Prostate gland (tissue), 2 donors: ENCODE results near the gene FAM170B.

ENCODE experiments used
- CTCF ChIP-seq, 4 experiments: fragments of 200-600 bp in 2 of 4; fragments of 450-650 bp in 2 of 4; sonication (generic) in 2 of 4; IDR thresholded peaks; 1 replicate in 3 of 4; 2 replicates in 1 of 4; pipeline ENCODE4 v1.5.1; 2016 to 2019; ENCODE audit warnings: antibody characterized with exemption in 4 of 4, mild to moderate bottlenecking in 2 of 4, moderate library complexity in 2 of 4
- POLR2A ChIP-seq: fragments of 450-650 bp; IDR thresholded peaks from one replicate; pipeline ENCODE4 v1.6.1; 2016; ENCODE audit warnings: antibody characterized with exemption, mild to moderate bottlenecking
- POLR2AphosphoS5 ChIP-seq: sonication (generic); formaldehyde crosslinking; IDR thresholded peaks from one replicate; pipeline ENCODE4 v1.6.1; 2017; ENCODE audit warnings: antibody characterized with exemption

GRCh38 chr10:49158404-49158803 is 24.6 kb upstream of the FAM170B start:
- TF ChIP-seq CTCF (IDR thresholded peaks at IDR 0.05) (no peak), POLR2AphosphoS5 (no peak), POLR2A (no peak)
